ENCODE measurements around the gene LRRC15.

DNA sequence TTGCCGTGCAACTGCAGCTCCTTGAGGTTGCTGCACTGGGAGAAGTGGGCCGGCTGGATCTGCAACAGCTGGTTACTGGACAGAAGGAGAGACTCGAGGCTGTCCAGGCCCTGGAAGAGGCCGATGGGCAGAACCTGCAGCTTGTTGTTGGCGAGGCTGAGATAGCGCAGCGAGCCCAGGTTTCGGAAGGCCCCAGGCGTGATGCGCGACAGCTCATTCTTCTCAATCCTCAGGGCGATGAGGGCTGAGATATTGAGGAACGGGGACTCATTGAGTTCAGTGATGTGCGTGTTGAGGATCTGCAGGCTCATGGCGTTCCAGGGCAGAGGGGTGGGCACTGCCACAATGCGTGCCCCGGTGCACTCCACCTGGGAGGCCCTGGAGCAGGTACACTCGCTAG is 9.0 kb downstream of the LRRC15 start:
- TF ChIP-seq EP300 (IDR thresholded peaks at IDR 0.05; ENCODE audit: low read depth) (no peak), POLR2A (IDR thresholded peaks at IDR 0.05) (no peak), POLR2AphosphoS5 (IDR thresholded peaks at IDR 0.05) (no peak)
- TF ChIP-seq, protein P1, sequence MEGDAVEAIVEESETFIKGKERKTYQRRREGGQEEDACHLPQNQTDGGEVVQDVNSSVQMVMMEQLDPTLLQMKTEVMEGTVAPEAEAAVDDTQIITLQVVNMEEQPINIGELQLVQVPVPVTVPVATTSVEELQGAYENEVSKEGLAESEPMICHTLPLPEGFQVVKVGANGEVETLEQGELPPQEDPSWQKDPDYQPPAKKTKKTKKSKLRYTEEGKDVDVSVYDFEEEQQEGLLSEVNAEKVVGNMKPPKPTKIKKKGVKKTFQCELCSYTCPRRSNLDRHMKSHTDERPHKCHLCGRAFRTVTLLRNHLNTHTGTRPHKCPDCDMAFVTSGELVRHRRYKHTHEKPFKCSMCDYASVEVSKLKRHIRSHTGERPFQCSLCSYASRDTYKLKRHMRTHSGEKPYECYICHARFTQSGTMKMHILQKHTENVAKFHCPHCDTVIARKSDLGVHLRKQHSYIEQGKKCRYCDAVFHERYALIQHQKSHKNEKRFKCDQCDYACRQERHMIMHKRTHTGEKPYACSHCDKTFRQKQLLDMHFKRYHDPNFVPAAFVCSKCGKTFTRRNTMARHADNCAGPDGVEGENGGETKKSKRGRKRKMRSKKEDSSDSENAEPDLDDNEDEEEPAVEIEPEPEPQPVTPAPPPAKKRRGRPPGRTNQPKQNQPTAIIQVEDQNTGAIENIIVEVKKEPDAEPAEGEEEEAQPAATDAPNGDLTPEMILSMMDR (IDR thresholded peaks at IDR 0.05), result no peak

All from transverse colon (tissue), 4 donors.